Mammary epithelial cell (primary cell): Measurements from ENCODE around the gene DDX10.

Experiments
- EZH2 ChIP-seq: IDR thresholded peaks from 2 replicates; pipeline ENCODE4 v1.6.1; 2012; ENCODE audit warnings: low read length, inconsistent platforms, borderline replicate concordance
- TF ChIP-seq, protein P1 (sequence below), 2 donors: IDR thresholded peaks in 1 of 2; conservative IDR thresholded peaks in 1 of 2; 2 replicates each; pipeline ENCODE4 v1.5.1; 2011 to 2012; ENCODE audit warnings: inconsistent platforms in 2 of 2, low read length in 2 of 2, mild to moderate bottlenecking in 2 of 2, control low read depth in 1 of 2, low read depth in 1 of 2; ENCODE audit not compliant: insufficient read depth in 1 of 2; ENCODE audit errors: extremely low read depth in 1 of 2

DNA sequence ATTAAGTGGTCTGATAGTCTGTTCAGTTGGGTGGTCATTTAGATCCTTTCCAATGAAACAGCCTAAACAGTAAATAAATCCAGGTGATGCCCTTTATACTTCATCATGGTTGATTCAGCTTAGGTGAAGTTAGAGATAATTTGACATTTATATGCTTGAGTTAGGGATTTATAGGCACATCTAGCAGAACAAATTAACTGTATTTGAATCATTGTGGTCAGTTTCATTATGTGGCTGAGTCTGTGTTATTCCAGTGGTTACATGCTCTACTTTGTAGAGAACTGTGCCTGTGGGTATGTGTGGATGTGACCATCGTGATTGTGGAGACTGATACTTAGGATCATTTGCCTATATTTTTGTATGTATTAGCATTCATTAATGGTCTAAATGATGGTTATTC, 194.6 kb downstream of the DDX10 start:
- TF ChIP-seq, protein P1, sequence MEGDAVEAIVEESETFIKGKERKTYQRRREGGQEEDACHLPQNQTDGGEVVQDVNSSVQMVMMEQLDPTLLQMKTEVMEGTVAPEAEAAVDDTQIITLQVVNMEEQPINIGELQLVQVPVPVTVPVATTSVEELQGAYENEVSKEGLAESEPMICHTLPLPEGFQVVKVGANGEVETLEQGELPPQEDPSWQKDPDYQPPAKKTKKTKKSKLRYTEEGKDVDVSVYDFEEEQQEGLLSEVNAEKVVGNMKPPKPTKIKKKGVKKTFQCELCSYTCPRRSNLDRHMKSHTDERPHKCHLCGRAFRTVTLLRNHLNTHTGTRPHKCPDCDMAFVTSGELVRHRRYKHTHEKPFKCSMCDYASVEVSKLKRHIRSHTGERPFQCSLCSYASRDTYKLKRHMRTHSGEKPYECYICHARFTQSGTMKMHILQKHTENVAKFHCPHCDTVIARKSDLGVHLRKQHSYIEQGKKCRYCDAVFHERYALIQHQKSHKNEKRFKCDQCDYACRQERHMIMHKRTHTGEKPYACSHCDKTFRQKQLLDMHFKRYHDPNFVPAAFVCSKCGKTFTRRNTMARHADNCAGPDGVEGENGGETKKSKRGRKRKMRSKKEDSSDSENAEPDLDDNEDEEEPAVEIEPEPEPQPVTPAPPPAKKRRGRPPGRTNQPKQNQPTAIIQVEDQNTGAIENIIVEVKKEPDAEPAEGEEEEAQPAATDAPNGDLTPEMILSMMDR (conservative IDR thresholded peaks at IDR 0.05 in 1 of 2, IDR thresholded peaks at IDR 0.05 in 1 of 2; ENCODE audit: extremely low read depth in 1 of 2, insufficient read depth in 1 of 2, low read depth in 1 of 2, low read length in 2 of 2) = no peak
- no peak for TF ChIP-seq EZH2
